GM12875 (cell line): ENCODE results near the gene POC1A.
A peak's percentile ranks its signal among the peaks of the same experiment; 100 is the strongest.

Experiments used
- H3K4me3 ChIP-seq: one replicate; pipeline ENCODE4 v1.5.1; 2011; ENCODE audit warnings: low read depth, low read length, control low read depth
- CTCF ChIP-seq: IDR thresholded peaks from 2 replicates; pipeline ENCODE4 v1.5.1; 2011; ENCODE audit warnings: low read depth, mild to moderate bottlenecking, control low read depth, inconsistent platforms, low read length, moderate library complexity, borderline replicate concordance; ENCODE audit not compliant: insufficient read depth

Gene POC1A

GRCh38 chr3:52154135-52155094 is at the start of gene POC1A:
TSS of gene POC1A (minus strand) at chr3:52154423. CDS start at chr3:52154372, 51 bp downstream.
- TF ChIP-seq CTCF, result no peak
- H3K4me3 ChIP-seq, result peak within 1 kb of the TSS; percentile 90

- TF ChIP-seq CTCF, result no peak
- no peak overlapping the region for H3K4me3 ChIP-seq
Measured at GRCh38 chr3:52203701-52204100, 49.5 kb upstream of the POC1A start.

GRCh38 chr3:52202384-52203077 is 48.3 kb upstream of the POC1A start:
- no peak overlapping the region for H3K4me3 ChIP-seq
- no peak for TF ChIP-seq CTCF

- no peak overlapping the region for H3K4me3 ChIP-seq
- no peak for TF ChIP-seq CTCF
Measured at GRCh38 chr3:52200981-52201679, 46.9 kb upstream of the POC1A start.

- H3K4me3 ChIP-seq, result peak overlapping the region; percentile 87
- TF ChIP-seq CTCF, result no peak
Measured at GRCh38 chr3:52198643-52199608, 44.7 kb upstream of the POC1A start.
